Left lung (tissue), 10 donors: Measurements from ENCODE around the gene USP32. TPM values are rescaled to one million over a fixed set of nuclear protein-coding genes. Genes with fewer than 3 reads are reported as not detected.
A peak's percentile ranks its signal among the peaks of the same experiment; 100 is the strongest.

Source experiments
- ATAC-seq: fragments of 200-7000 bp; cut with Tn5 transposase; one replicate; pipeline ENCODE4 v1.9.1; 2020; ENCODE audit warnings: moderate library complexity
- DNase-seq, 4 donors: peaks; one replicate each; pipeline ENCODE4 v3.0.0-alpha.2; 2013 to 2020
- H3K27ac ChIP-seq, 2 donors: fragments of 200-600 bp; sonication (generic) in 1 of 2; one replicate each; pipeline versions ENCODE4 v1.5.0 to v1.8.0; 2020 to 2021
- H3K27me3 ChIP-seq, 2 donors: fragments of 200-600 bp; sonication (generic) in 1 of 2; one replicate each; pipeline versions ENCODE4 v1.5.0 to v1.8.0; 2020 to 2021
- H3K36me3 ChIP-seq, 2 donors: fragments of 200-600 bp; sonication (generic) in 1 of 2; one replicate each; pipeline versions ENCODE4 v1.5.0 to v1.8.0; 2020 to 2021
- H3K4me1 ChIP-seq, 2 donors: fragments of 200-600 bp; one replicate each; pipeline ENCODE4 v1.8.0; 2021
- H3K4me3 ChIP-seq, 2 donors: fragments of 200-600 bp; sonication (generic) in 1 of 2; one replicate each; pipeline versions ENCODE4 v1.5.0 to v1.8.0; 2020 to 2021; ENCODE audit warnings: mild to moderate bottlenecking in 1 of 2
- H3K9me3 ChIP-seq, 2 donors: fragments of 200-600 bp; sonication (generic) in 1 of 2; one replicate each; pipeline versions ENCODE4 v1.5.0 to v1.8.0; 2020 to 2021
- CTCF ChIP-seq, 2 donors: fragments of 200-600 bp; sonication (generic) in 1 of 2; IDR thresholded peaks; one replicate each; pipeline versions ENCODE4 v1.5.0 to v1.8.0; 2021; ENCODE audit warnings: antibody characterized with exemption in 2 of 2
- intact Hi-C, 2 donors: fragments of 100-400 bp; cut with DNase I; formaldehyde crosslinking; loops; one replicate each; pipeline versions ENCODE4 v1.11.2 to v1.14.2; 2022
- polyA plus RNA-seq, 6 donors: library from polyadenylated mRNA; unstranded; fragments of 120-200 nt; gene quantifications; one replicate each; pipeline ENCODE4 v1.2.1, GENCODE V29; 2013; ENCODE audit not compliant: insufficient read length in 6 of 6
- total RNA-seq, 2 donors: library from RNA; stranded (reverse); fragmentation: NEBNext Ultra II Directional; extraction: Animal tissue kit (Norgen Biotek cat#: 25700); gene quantifications; one replicate each; pipeline ENCODE4 v1.2.1, GENCODE V29; 2021
- donor health status: DM: no; HTN: yes; CAD: no.
- donor health status: DM: no; HTN: no; CAD: no.

Gene USP32
- total and polyA plus RNA-seq, 8 donors: 30.7 to 73.2 (median 37.7) TPM

- no peak overlapping the region for H3K27ac ChIP-seq
- no peak for DNase-seq
Observed at GRCh38 chr17:60165971-60166370, 226.0 kb downstream of the USP32 start.

GRCh38 chr17:60165223-60165622 is 226.7 kb downstream of the USP32 start:
- Histone ChIP-seq H3K9me3 (no peaks in the 10 kb centered on the region), H3K27ac (peak overlapping the region in 1 of 2 donors; percentile 14), H3K27me3 (peaks cover 0 to 5% of the 10 kb centered on the region in 2 donors), H3K4me3 (no peak overlapping the region), H3K36me3 (no peaks in the 10 kb centered on the region), H3K4me1 (peaks cover 0 to 48% of the 10 kb centered on the region in 2 donors)
- no peak for ATAC-seq
- no peak for TF ChIP-seq CTCF (IDR thresholded peaks at IDR 0.05)
- intact Hi-C loops: no loop called here
- no peak for DNase-seq

More at GRCh38 chr17:60165971-60166370, 226.0 kb downstream of the USP32 start:
- no peak overlapping the region for H3K4me3 ChIP-seq
- H3K27me3 ChIP-seq: peaks cover 0 to 5% of the 10 kb centered on the region in 2 donors
- no peaks in the 10 kb centered on the region for H3K36me3 ChIP-seq
- no peaks in the 10 kb centered on the region for H3K9me3 ChIP-seq
- ATAC-seq: no peak
- no peak for TF ChIP-seq CTCF (IDR thresholded peaks at IDR 0.05)
- peaks cover 0 to 53% of the 10 kb centered on the region in 2 donors for H3K4me1 ChIP-seq
- intact Hi-C loops: no loop called here

GRCh38 chr17:60164697-60165096 is 227.2 kb downstream of the USP32 start:
- H3K4me1 ChIP-seq: peaks cover 0 to 43% of the 10 kb centered on the region in 2 donors
- ATAC-seq (no peak), DNase-seq (no peak)
- H3K27me3 ChIP-seq: peaks cover 0 to 5% of the 10 kb centered on the region in 2 donors
- peak overlapping the region in 1 of 2 donors; percentile 20 for H3K27ac ChIP-seq
- H3K9me3 ChIP-seq: no peaks in the 10 kb centered on the region
- no peak for TF ChIP-seq CTCF (IDR thresholded peaks at IDR 0.05)
- intact Hi-C loops: no loop called here
- H3K36me3 ChIP-seq: peaks cover 0 to under 1% of the 10 kb centered on the region in 2 donors
- no peak overlapping the region for H3K4me3 ChIP-seq

GRCh38 chr17:60164164-60164563 is 227.8 kb downstream of the USP32 start:
- peak overlapping the region; percentile 4 to 20 for H3K27ac ChIP-seq

More at GRCh38 chr17:60164164-60164563, 227.8 kb downstream of the USP32 start:
- intact Hi-C loops: no loop called here
- Histone ChIP-seq H3K27me3 (peaks cover 0 to 9% of the 10 kb centered on the region in 2 donors), H3K4me1 (peaks cover 0 to 37% of the 10 kb centered on the region in 2 donors), H3K4me3 (no peak overlapping the region), H3K36me3 (peaks cover 0 to 6% of the 10 kb centered on the region in 2 donors), H3K9me3 (no peaks in the 10 kb centered on the region)
- no peak for TF ChIP-seq CTCF (IDR thresholded peaks at IDR 0.05)
- ATAC-seq (no peak), DNase-seq (no peak)
